Cardiac muscle cell (in vitro differentiated cells and primary cell): Measurements from ENCODE around the gene ARID1A. TPM values are rescaled to one million over a fixed set of nuclear protein-coding genes. Genes with fewer than 3 reads are reported as not detected.

Source experiments
- DNase-seq, 2 donors: peaks; one replicate each; pipeline versions ENCODE4 v3.0.0 to v3.0.0-alpha.2; 2010 to 2017; ENCODE audit warnings: low read depth in 1 of 2, low spot score in 1 of 2
- H3K27ac ChIP-seq: fragments of 200-600 bp; sonication (generic); 2 replicates; pipeline ENCODE4 v1.5.1; 2016
- H3K27me3 ChIP-seq: fragments of 200-600 bp; sonication (generic); 2 replicates; pipeline ENCODE4 v1.6.0; 2016; ENCODE audit warnings: control low read depth
- H3K36me3 ChIP-seq: fragments of 200-600 bp; sonication (generic); 2 replicates; pipeline ENCODE4 v1.5.1; 2016; ENCODE audit warnings: control low read depth
- H3K4me1 ChIP-seq: fragments of 200-600 bp; sonication (generic); 2 replicates; pipeline ENCODE4 v1.8.1; 2017; ENCODE audit warnings: low read depth, mild to moderate bottlenecking, mixed run types
- H3K4me3 ChIP-seq: fragments of 200-600 bp; sonication (generic); 2 replicates; pipeline ENCODE4 v1.5.1; 2016; ENCODE audit warnings: mild to moderate bottlenecking
- H3K9me3 ChIP-seq: fragments of 200-600 bp; sonication (generic); 2 replicates; pipeline ENCODE4 v1.5.1; 2017; ENCODE audit warnings: low read depth, mild to moderate bottlenecking, control low read depth
- polyA plus RNA-seq: library from polyadenylated mRNA; unstranded; fragments of >200 nt; fragmentation: Nextera tagmentation; extraction: Ambion mirVana; gene quantifications from 2 replicates; pipeline ENCODE4 v1.2.1, GENCODE V29; 2016
- total RNA-seq: library from RNA; depleted of rRNA; stranded (reverse); fragments of >200 nt; gene quantifications from 2 replicates; pipeline ENCODE4 v1.2.3, GENCODE V29; 2016
- TF ChIP-seq, protein P1 (sequence below): IDR thresholded peaks from 2 replicates; pipeline ENCODE4 v1.5.1; 2012; ENCODE audit warnings: low read depth, mild to moderate bottlenecking, low read length

ARID1A gene
- total and polyA plus RNA-seq, 2 experiments from 2014 or later = 28.5 to 93.3 TPM

DNA sequence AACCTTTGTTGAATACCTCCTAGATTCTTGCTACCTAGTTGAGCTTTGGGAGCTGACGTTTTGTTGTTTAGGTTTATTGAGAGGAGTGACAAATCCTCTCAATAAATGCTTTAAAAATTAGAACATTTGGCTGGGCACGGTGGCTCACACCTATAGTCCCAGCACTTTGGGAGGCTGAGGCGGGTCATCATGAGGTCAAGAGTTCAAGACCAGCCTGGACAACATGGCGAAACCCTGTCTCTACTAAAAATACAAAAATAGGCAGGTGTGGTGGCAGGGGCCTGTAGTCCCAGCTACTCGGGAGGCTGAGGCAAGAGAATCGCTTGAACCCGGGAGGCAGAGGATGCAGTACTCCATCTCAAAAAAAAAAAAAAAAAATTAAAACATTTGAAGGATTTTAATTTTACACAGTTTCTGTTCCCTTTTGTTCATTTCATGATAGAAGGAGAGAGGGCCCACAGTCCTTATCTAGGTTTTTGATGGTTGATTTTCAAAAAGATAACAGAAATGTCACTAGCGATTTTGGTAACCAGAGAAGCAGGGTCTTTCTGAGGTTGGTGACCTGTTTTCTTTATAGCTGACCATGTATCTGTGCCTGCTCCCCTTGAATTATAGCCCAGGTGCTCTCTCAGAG lies 47.7 kb downstream of the ARID1A start:
- TF ChIP-seq, protein P1, sequence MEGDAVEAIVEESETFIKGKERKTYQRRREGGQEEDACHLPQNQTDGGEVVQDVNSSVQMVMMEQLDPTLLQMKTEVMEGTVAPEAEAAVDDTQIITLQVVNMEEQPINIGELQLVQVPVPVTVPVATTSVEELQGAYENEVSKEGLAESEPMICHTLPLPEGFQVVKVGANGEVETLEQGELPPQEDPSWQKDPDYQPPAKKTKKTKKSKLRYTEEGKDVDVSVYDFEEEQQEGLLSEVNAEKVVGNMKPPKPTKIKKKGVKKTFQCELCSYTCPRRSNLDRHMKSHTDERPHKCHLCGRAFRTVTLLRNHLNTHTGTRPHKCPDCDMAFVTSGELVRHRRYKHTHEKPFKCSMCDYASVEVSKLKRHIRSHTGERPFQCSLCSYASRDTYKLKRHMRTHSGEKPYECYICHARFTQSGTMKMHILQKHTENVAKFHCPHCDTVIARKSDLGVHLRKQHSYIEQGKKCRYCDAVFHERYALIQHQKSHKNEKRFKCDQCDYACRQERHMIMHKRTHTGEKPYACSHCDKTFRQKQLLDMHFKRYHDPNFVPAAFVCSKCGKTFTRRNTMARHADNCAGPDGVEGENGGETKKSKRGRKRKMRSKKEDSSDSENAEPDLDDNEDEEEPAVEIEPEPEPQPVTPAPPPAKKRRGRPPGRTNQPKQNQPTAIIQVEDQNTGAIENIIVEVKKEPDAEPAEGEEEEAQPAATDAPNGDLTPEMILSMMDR = no peak
- Histone ChIP-seq H3K27ac (peak overlapping the region; percentile 65), H3K9me3 (no peaks in the 10 kb centered on the region), H3K27me3 (no peaks in the 10 kb centered on the region), H3K4me3 (no peak overlapping the region), H3K4me1 (peaks cover 7% of the 10 kb centered on the region), H3K36me3 (peaks cover 33% of the 10 kb centered on the region)
- no peak for DNase-seq

DNA sequence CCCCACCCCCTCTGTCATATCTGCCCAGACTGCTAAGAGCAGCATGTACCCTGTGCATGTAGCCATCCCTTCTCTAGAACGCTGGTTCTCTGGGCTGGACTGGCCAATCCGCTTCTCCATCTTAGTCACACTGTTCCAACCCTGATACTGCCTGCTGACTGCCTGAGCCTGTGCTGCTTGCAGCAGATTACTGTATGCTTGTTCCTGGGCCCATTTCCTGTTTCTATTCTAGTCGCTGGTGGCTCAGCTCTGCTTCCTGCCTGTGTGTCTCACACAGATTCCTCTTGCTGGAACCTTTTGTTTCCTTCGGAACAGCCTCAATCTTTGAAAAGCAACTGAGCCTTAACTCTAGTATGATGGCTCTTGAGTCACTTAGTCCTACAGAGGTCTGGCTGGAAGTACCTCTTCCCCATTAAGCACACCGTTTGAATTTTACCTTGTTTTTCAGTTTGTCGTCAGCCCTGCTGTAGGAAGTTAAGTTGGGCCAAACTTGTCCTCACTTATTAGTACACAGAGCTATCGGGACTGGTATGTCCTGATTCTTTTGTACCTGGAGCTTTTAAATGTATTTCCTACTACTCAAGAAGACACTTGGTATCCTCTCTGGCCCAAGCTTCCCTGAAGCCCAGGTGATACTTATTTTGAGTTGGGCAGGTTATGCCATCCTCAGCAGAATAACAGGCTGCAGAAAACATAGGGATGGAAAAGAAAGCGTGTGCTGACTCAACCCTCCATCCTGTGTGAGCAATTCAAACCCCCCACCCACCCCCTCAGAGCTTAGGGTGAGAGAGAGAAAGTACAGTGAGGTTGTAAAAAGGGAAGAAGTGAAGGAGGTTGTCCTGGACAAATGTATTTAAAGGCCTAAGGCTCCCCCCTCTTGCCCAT lies 48.5 kb downstream of the ARID1A start:
- Histone ChIP-seq H3K4me3 (no peak overlapping the region), H3K27ac (peak overlapping the region; percentile 65), H3K9me3 (no peaks in the 10 kb centered on the region), H3K4me1 (peaks cover 7% of the 10 kb centered on the region), H3K27me3 (no peaks in the 10 kb centered on the region), H3K36me3 (peaks cover 30% of the 10 kb centered on the region)
- TF ChIP-seq, protein P1 = no peak
- peak; percentile 41 to 91 for DNase-seq

DNA sequence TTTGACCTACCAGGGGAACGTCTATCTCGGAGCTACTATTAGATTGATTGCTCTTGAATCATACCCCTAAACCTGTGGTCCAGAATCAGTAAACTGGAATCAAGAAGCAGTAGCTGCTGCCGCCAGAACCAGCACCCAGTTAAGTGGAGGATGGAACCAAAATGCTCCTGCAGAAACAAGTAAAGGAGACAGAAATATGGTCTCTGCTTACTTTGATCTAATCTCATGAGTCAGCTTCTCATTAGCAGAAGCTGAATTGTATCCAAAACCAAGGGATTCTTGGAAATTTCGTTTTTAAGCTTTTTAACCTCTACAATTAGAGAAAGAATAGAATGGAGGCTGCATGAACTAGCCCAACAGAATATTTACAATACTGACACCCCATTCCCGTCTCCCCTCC lies 49.4 kb downstream of the ARID1A start:
- Histone ChIP-seq H3K4me3 (no peak overlapping the region), H3K27ac (peak overlapping the region; percentile 65), H3K4me1 (peaks cover 7% of the 10 kb centered on the region), H3K27me3 (no peaks in the 10 kb centered on the region), H3K9me3 (no peaks in the 10 kb centered on the region), H3K36me3 (peaks cover 29% of the 10 kb centered on the region)
- TF ChIP-seq, protein P1 = no peak
- peak in 1 of 2 donors; percentile 31 for DNase-seq

DNA sequence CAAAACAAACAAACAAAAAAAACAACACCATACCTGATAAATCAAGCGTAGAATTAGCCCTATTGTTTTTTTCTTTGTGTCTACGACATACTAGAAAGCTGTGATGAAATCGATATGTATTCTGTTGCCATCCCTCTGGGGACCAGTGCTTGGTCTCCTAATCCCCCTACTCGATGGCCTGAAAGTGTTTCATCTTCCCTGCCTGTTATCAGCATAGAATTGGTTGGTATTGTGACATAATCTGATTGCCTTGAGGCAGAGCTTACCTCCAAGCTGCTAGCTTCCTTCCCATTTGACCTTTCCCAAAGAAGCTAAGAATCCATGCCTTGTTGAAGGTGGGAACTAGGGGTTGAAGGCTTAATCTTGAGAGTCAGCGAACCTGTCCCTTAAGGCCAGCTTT lies 51.2 kb downstream of the ARID1A start:
- Histone ChIP-seq H3K4me1 (peaks cover 7% of the 10 kb centered on the region), H3K4me3 (no peak overlapping the region), H3K36me3 (peaks cover 24% of the 10 kb centered on the region), H3K9me3 (no peaks in the 10 kb centered on the region), H3K27me3 (no peaks in the 10 kb centered on the region), H3K27ac (no peak overlapping the region)
- TF ChIP-seq, protein P1 = no peak
- DNase-seq = no peak

DNA sequence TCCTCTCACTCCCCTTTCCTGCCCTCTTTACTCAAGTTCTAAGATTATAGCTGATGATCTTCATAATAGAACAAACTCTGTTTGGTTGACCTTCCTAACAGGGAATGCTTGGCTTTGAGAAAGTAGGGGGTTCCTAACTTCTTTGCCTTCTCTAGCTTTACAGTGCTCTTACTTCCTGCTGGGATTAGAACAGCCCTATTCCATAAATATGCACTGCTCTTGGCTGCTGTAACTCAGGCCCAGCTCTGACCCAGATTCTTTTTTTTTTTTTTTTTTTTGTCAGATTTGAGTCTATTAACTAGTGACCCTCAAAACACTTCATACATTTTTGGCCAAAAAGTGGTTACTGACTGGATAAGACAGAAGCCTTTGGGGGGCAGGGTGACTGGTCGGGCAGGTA lies 52.5 kb downstream of the ARID1A start:
- DNase-seq = no peak
- no peaks in the 10 kb centered on the region for H3K9me3 ChIP-seq
- no peaks in the 10 kb centered on the region for H3K27me3 ChIP-seq
- TF ChIP-seq, protein P1 = no peak
- peaks cover 7% of the 10 kb centered on the region for H3K4me1 ChIP-seq
- H3K4me3 ChIP-seq = no peak overlapping the region
- peak overlapping the region; percentile 57 for H3K27ac ChIP-seq
- peaks cover 16% of the 10 kb centered on the region for H3K36me3 ChIP-seq
